Breast epithelium (tissue), 3 donors: ENCODE results near the gene DBH.

Experiments used
- POLR2A ChIP-seq: fragments of 450-650 bp; IDR thresholded peaks from one replicate; pipeline ENCODE4 v1.6.1; 2016; ENCODE audit warnings: antibody characterized with exemption, mild to moderate bottlenecking, moderate library complexity
- TF ChIP-seq, protein P1 (sequence below), 3 donors: fragments of 450-650 bp; IDR thresholded peaks; one replicate each; pipeline ENCODE4 v1.5.1; 2016 to 2017; ENCODE audit warnings: antibody characterized with exemption in 3 of 3, mild to moderate bottlenecking in 3 of 3, moderate library complexity in 3 of 3

DNA sequence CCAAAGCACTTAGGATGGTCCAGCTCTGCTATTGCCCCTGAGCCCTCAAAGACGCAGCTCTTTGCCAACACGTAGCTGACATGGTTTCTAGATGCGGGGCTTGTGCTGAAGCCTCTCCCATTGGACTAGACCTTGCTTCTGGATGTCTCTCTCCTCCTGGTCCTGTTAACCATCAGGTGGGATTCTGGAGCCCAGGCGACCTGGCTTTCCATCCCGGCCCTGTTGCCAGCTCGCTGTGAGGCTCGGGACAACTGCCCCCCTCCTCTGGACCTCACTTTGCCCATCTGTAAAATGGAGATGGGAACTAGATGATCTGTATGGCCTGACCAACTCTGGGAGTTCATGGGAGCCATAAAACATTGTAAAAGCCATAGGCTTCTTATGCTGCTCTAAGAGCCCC, 4.0 kb downstream of the DBH start:
- TF ChIP-seq, protein P1, sequence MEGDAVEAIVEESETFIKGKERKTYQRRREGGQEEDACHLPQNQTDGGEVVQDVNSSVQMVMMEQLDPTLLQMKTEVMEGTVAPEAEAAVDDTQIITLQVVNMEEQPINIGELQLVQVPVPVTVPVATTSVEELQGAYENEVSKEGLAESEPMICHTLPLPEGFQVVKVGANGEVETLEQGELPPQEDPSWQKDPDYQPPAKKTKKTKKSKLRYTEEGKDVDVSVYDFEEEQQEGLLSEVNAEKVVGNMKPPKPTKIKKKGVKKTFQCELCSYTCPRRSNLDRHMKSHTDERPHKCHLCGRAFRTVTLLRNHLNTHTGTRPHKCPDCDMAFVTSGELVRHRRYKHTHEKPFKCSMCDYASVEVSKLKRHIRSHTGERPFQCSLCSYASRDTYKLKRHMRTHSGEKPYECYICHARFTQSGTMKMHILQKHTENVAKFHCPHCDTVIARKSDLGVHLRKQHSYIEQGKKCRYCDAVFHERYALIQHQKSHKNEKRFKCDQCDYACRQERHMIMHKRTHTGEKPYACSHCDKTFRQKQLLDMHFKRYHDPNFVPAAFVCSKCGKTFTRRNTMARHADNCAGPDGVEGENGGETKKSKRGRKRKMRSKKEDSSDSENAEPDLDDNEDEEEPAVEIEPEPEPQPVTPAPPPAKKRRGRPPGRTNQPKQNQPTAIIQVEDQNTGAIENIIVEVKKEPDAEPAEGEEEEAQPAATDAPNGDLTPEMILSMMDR (IDR thresholded peaks at IDR 0.05), result no peak
- TF ChIP-seq POLR2A, result no peak
